Measurements from ENCODE around the gene MUCL3. TPM values are rescaled to one million over a fixed set of nuclear protein-coding genes. Genes with fewer than 3 reads are reported as not detected.

Gene MUCL3
- total RNA-seq, 1 experiment from 2014 or later, result 0.15 TPM

DNA sequence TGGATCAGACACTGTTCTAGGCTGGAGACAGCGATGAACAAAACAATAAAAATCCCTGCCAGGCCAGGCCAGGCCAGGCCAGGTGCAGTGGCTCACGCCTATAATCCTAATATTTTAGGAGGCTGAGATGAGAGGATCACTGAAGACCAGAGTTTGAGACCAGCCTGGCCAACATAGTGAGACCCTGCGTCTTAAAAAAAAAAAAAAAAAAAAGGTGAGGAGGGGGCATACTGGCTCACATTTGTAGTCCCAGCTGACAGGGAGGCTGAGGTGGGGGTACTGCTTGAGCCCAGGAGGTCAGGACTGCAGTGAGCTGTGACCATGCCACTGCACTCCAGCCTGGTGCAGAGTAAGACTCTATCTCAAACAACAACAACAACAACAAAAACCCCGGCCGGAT is 4.5 kb downstream of the MUCL3 start (continued):
- no peak for TF ChIP-seq REST (IDR thresholded peaks at IDR 0.05; ENCODE audit: low read depth)
- TF ChIP-seq ELF1 (IDR thresholded peaks at IDR 0.05; ENCODE audit: borderline replicate concordance, low read depth), result no peak
- TF ChIP-seq, protein P1, sequence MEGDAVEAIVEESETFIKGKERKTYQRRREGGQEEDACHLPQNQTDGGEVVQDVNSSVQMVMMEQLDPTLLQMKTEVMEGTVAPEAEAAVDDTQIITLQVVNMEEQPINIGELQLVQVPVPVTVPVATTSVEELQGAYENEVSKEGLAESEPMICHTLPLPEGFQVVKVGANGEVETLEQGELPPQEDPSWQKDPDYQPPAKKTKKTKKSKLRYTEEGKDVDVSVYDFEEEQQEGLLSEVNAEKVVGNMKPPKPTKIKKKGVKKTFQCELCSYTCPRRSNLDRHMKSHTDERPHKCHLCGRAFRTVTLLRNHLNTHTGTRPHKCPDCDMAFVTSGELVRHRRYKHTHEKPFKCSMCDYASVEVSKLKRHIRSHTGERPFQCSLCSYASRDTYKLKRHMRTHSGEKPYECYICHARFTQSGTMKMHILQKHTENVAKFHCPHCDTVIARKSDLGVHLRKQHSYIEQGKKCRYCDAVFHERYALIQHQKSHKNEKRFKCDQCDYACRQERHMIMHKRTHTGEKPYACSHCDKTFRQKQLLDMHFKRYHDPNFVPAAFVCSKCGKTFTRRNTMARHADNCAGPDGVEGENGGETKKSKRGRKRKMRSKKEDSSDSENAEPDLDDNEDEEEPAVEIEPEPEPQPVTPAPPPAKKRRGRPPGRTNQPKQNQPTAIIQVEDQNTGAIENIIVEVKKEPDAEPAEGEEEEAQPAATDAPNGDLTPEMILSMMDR (IDR thresholded peaks at IDR 0.05 in 2 of 3, conservative IDR thresholded peaks at IDR 0.05 in 1 of 3; ENCODE audit: borderline replicate concordance in 1 of 3, insufficient read depth in 1 of 3, low read depth in 2 of 3, low read length in 2 of 3), result no peak

DNA sequence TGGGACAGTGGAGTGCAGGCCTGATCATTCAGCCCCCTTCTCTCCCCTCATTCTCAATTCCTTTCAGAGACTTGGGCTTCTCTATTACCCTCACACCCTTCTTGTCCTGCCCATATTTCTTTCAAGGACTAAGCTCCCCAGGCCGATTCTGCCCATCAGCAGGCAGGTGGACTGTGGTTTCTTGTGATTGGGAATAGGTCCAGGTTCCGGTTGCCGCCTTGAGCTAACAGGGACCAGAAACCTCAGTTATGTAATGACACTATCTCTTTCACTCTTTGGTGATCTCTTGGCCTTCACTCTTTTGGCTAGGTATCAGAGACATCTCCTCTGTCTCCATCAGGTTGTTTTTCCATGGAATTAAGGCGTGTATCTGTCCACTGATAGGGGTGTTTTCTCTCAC is 6.5 kb downstream of the MUCL3 start:
- Histone ChIP-seq H3K4me2 (ENCODE audit: low read length) (no peak overlapping the region), H3K9me3 (ENCODE audit: control insufficient read depth in 1 of 2, insufficient read depth in 1 of 2, low read depth in 1 of 2, low read length in 2 of 2) (no peaks in the 10 kb centered on the region), H3K79me2 (ENCODE audit: insufficient read depth, low read length) (no peaks in the 10 kb centered on the region), H3K9me2 (ENCODE audit: insufficient read depth) (no peaks in the 10 kb centered on the region), H3K9ac (ENCODE audit: low read length) (no peak overlapping the region), H4K20me1 (ENCODE audit: insufficient read depth) (no peaks in the 10 kb centered on the region), H3K27ac (ENCODE audit: low read depth, low read length) (no peak overlapping the region), H3K27me3 (ENCODE audit: insufficient read depth, low read length) (no peaks in the 10 kb centered on the region), H3K36me3 (ENCODE audit: control insufficient read depth in 1 of 2, insufficient read depth in 2 of 2, low read length in 2 of 2) (no peaks in the 10 kb centered on the region), H3K4me3 (replicated peaks in 1 of 2; ENCODE audit: low read depth in 1 of 2, low read length in 2 of 2) (no peak overlapping the region), H2AFZ (ENCODE audit: low read depth, low read length, poor library complexity, severe bottlenecking) (no peak overlapping the region), H3K4me1 (ENCODE audit: control insufficient read depth in 1 of 2, insufficient read depth in 2 of 2, low read length in 2 of 2) (peaks cover 11 to 12% of the 10 kb centered on the region in 2 experiments)
- intact Hi-C loops (cut with micrococcal nuclease), result no loop called here
- DNase-seq (ENCODE audit: low read depth, low spot score) (no peak), ATAC-seq (no peak)
- no TSS peak for BruUV-seq (replicated peaks)
- POLR2A ChIA-PET, result no interaction called here
- CTCF ChIA-PET, result no interaction called here
- TF ChIP-seq CBX3 (IDR thresholded peaks at IDR 0.05; ENCODE audit: low read depth) (no peak), POLR2A (IDR thresholded peaks at IDR 0.05; ENCODE audit: borderline replicate concordance, extremely low read depth, insufficient read depth, insufficient read length) (no peak), TCF7L2 (IDR thresholded peaks at IDR 0.05; ENCODE audit: borderline replicate concordance, extremely low read depth, insufficient read depth, insufficient read length) (no peak), EZH2 (IDR thresholded peaks at IDR 0.05) (no peak), ATF3 (IDR thresholded peaks at IDR 0.05) (no peak), EZH2phosphoT487 (IDR thresholded peaks at IDR 0.05; ENCODE audit: borderline replicate concordance) (no peak), ZFX (IDR thresholded peaks at IDR 0.05) (no peak)
- RAD21 ChIA-PET (ENCODE audit: low non-redundant PET in 1 of 2, low total read pairs in 2 of 2, uncharacterized antibody in 2 of 2, unreplicated experiment in 2 of 2), result no interaction called here
